HCEC 1CT (cell line): ENCODE results near the gene PALM3.
A peak's percentile ranks its signal among the peaks of the same experiment; 100 is the strongest.
"Not testable (repeated sequence)": the region's sequence is repeated elsewhere in the genome, so short reads cannot be mapped to it uniquely, and the experiment has no call there.

Experiments
- DNase-seq: peaks from one replicate; pipeline ENCODE4 v3.0.0-alpha.2; 2017

PALM3 gene

GRCh38 chr19:14058182-14059092 lies 3.4 kb downstream of the PALM3 start:
- no peak for DNase-seq

- no peak for DNase-seq
These were observed 5.0 kb downstream of the PALM3 start for GRCh38 chr19:14056741-14057356.

- no peak for DNase-seq
These were observed 5.7 kb downstream of the PALM3 start for GRCh38 chr19:14056069-14056666.

GRCh38 chr19:14055396-14055795 lies 6.5 kb downstream of the PALM3 start:
- DNase-seq, result no peak

- no peak for DNase-seq
These were observed 7.2 kb downstream of the PALM3 start for GRCh38 chr19:14054721-14055120.

GRCh38 chr19:14054099-14054498 lies 7.8 kb downstream of the PALM3 start:
- no peak for DNase-seq

GRCh38 chr19:14053500-14053899 lies 8.4 kb downstream of the PALM3 start:
- no peak for DNase-seq

GRCh38 chr19:14053032-14053431 lies 8.8 kb downstream of the PALM3 start:
- DNase-seq, result no peak

GRCh38 chr19:14052470-14052869 lies 9.4 kb downstream of the PALM3 start:
- no peak for DNase-seq

- no peak for DNase-seq
These were observed 9.9 kb downstream of the PALM3 start for GRCh38 chr19:14051980-14052379.

- DNase-seq, result not testable (repeated sequence)
These were observed 10.9 kb downstream of the PALM3 start for GRCh38 chr19:14050961-14051360.

GRCh38 chr19:14050512-14050911 lies 11.4 kb downstream of the PALM3 start:
- DNase-seq, result no peak

- no peak for DNase-seq
These were observed 13.3 kb downstream of the PALM3 start for GRCh38 chr19:14048443-14049153.

GRCh38 chr19:14047866-14048265 lies 14.0 kb downstream of the PALM3 start:
- DNase-seq, result not testable (repeated sequence)

- peak; percentile 57 for DNase-seq
These were observed 18.9 kb downstream of the PALM3 start for GRCh38 chr19:14042659-14043608.

- DNase-seq, result no peak
These were observed 22.7 kb downstream of the PALM3 start for GRCh38 chr19:14039181-14039580.

- no peak for DNase-seq
These were observed 26.2 kb downstream of the PALM3 start for GRCh38 chr19:14035706-14036105.

GRCh38 chr19:14035159-14035558 lies 26.7 kb downstream of the PALM3 start:
- DNase-seq, result not testable (repeated sequence)

- no peak for DNase-seq
These were observed 27.9 kb downstream of the PALM3 start for GRCh38 chr19:14033946-14034345.

- no peak for DNase-seq
These were observed 30.0 kb downstream of the PALM3 start, which contains the start of gene IL27RA for GRCh38 chr19:14031719-14032480. Gene IL27RA (plus strand): TSS chr19:14031762. CDS start chr19:14031873, 111 bp downstream.
